ENCODE measurements around the gene KIAA2012.
A peak's percentile ranks its signal among the peaks of the same experiment; 100 is the strongest.

Gene KIAA2012

DNA sequence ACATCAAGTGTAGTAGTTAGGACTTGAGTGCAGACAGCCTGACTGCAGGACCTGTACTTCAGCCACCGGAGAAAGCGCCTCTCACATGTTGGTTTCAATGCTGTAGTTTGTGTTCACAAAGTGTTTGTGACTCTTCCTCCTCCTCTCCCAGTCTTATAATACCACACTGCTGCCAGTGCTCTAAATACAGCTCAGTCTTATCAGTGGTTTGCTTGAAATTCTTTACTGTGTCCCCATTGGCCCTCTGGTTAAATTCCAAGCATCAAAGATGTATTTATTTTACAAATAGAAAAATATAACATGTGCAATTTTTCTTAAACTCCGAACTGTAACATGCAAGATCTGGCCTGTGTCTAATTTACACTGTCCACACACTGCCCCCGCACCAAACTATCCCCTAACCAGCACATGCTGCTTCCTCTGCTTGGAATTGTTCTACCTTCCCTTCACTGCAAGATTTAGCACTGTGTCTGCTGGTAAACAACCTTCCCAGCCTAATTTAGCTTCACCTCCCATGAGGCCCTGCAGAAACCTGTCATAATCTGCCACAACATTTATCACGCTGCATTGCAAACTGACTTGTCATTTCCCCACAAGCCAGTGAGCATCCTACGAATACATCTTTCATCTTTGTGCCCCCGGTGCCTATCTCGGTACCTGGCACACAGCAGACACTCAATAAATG lies 88.2 kb downstream of the KIAA2012 start:
- Histone ChIP-seq H2AFZ (ENCODE audit: low read depth, low read length) (no peak overlapping the region), H3K79me2 (ENCODE audit: insufficient read depth, low read length) (no peaks in the 10 kb centered on the region), H3K36me3 (ENCODE audit: insufficient read depth, low read length) (no peaks in the 10 kb centered on the region), H4K20me1 (ENCODE audit: insufficient read depth, low read length) (no peaks in the 10 kb centered on the region), H3K27ac (ENCODE audit: low read length) (no peak overlapping the region), H3K4me1 (ENCODE audit: insufficient read depth, low read length) (no peaks in the 10 kb centered on the region), H3K9ac (ENCODE audit: low read depth, low read length) (no peak overlapping the region), H3K4me2 (ENCODE audit: insufficient read depth, low read length) (no peak overlapping the region), H3K4me3 (ENCODE audit: low read depth in 1 of 2, low read length in 2 of 2) (no peak overlapping the region), H3K9me3 (ENCODE audit: insufficient read depth, low read length, severe bottlenecking) (no peaks in the 10 kb centered on the region), H3K27me3 (ENCODE audit: insufficient read depth, low read length, poor library complexity) (peaks cover 5% of the 10 kb centered on the region)
- no peak for DNase-seq
- TF ChIP-seq, protein P1, sequence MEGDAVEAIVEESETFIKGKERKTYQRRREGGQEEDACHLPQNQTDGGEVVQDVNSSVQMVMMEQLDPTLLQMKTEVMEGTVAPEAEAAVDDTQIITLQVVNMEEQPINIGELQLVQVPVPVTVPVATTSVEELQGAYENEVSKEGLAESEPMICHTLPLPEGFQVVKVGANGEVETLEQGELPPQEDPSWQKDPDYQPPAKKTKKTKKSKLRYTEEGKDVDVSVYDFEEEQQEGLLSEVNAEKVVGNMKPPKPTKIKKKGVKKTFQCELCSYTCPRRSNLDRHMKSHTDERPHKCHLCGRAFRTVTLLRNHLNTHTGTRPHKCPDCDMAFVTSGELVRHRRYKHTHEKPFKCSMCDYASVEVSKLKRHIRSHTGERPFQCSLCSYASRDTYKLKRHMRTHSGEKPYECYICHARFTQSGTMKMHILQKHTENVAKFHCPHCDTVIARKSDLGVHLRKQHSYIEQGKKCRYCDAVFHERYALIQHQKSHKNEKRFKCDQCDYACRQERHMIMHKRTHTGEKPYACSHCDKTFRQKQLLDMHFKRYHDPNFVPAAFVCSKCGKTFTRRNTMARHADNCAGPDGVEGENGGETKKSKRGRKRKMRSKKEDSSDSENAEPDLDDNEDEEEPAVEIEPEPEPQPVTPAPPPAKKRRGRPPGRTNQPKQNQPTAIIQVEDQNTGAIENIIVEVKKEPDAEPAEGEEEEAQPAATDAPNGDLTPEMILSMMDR (IDR thresholded peaks at IDR 0.05; ENCODE audit: borderline replicate concordance, extremely low read depth, low read length, poor library complexity, severe bottlenecking), result no peak
- ATAC-seq (ENCODE audit: insufficient read depth, low read depth), result no peak

DNA sequence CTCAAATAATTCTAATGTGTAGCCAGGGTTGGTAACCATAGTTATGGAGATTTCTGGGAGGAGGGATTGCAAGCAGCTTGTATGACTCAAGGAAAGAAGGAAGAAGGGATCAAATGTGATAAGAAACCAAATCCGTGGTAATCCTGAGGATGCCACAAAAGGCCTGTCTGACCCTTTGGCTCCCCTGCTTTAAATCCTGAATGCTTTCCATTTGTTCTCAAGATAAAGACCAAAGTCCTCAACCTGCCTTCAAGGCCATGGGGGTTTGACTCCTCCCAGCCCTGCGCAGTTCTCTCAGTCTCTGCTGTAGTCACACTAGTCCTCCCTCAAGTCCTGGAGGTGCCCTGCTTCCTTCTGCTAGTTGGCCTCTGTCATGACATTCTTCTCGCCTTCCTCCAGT lies 91.4 kb downstream of the KIAA2012 start:
- no peak overlapping the region for H3K4me2 ChIP-seq (ENCODE audit: insufficient read depth, low read length)
- ATAC-seq (ENCODE audit: insufficient read depth, low read depth), result no peak
- no peaks in the 10 kb centered on the region for H3K36me3 ChIP-seq (ENCODE audit: insufficient read depth, low read length)
- H3K9me3 ChIP-seq (ENCODE audit: insufficient read depth, low read length, severe bottlenecking), result no peaks in the 10 kb centered on the region
- H2AFZ ChIP-seq (ENCODE audit: low read depth, low read length), result no peak overlapping the region
- no peaks in the 10 kb centered on the region for H3K4me1 ChIP-seq (ENCODE audit: insufficient read depth, low read length)
- H3K4me3 ChIP-seq (ENCODE audit: low read depth in 1 of 2, low read length in 2 of 2), result no peak overlapping the region
- H3K9ac ChIP-seq (ENCODE audit: low read depth, low read length), result no peak overlapping the region
- peaks cover 15% of the 10 kb centered on the region for H3K27me3 ChIP-seq (ENCODE audit: insufficient read depth, low read length, poor library complexity)
- no peaks in the 10 kb centered on the region; the same call in 1 of the 2 replicates for H4K20me1 ChIP-seq (ENCODE audit: insufficient read depth, low read length)
- no peak for DNase-seq
- H3K79me2 ChIP-seq (ENCODE audit: insufficient read depth, low read length), result no peaks in the 10 kb centered on the region
- H3K27ac ChIP-seq (ENCODE audit: low read length), result no peak overlapping the region
- TF ChIP-seq, protein P1 (IDR thresholded peaks at IDR 0.05; ENCODE audit: borderline replicate concordance, extremely low read depth, low read length, poor library complexity, severe bottlenecking), result no peak
- TF ChIP-seq EZH2 (IDR thresholded peaks at IDR 0.05; ENCODE audit: borderline replicate concordance, low read depth, low read length, severe bottlenecking), result no peak

DNA sequence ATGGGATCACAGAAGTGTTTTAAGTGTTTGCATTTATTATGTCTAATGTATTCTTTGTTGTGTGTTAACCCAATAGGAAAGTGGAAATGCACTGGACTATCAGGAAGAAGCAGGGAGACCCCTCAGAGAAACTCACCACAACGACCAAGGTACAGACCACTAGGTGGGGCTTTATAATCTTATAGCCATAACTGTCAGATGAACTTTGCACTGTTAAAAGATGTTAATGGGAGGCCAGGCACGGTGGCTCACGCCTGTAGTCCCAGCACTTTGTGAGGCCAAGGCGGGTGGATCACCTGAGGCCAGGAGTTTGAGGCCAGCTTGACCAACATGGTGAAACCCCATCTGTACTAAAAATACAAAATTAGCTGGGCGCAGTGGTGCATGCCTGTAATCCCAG lies 92.2 kb downstream of the KIAA2012 start:
- TF ChIP-seq, protein P1 (IDR thresholded peaks at IDR 0.05; ENCODE audit: borderline replicate concordance, extremely low read depth, low read length, poor library complexity, severe bottlenecking), result peak; percentile 13
- TF ChIP-seq EZH2 (IDR thresholded peaks at IDR 0.05; ENCODE audit: borderline replicate concordance, low read depth, low read length, severe bottlenecking), result no peak

More for the DNA sequence above, 92.2 kb downstream of the KIAA2012 start:
- Histone ChIP-seq H3K4me1 (ENCODE audit: insufficient read depth, low read length) (no peaks in the 10 kb centered on the region), H3K9ac (ENCODE audit: low read depth, low read length) (no peak overlapping the region), H4K20me1 (ENCODE audit: insufficient read depth, low read length) (no peaks in the 10 kb centered on the region; the same call in 1 of the 2 replicates), H2AFZ (ENCODE audit: low read depth, low read length) (no peak overlapping the region), H3K9me3 (ENCODE audit: insufficient read depth, low read length, severe bottlenecking) (no peaks in the 10 kb centered on the region), H3K36me3 (ENCODE audit: insufficient read depth, low read length) (no peaks in the 10 kb centered on the region), H3K27ac (ENCODE audit: low read length) (no peak overlapping the region), H3K79me2 (ENCODE audit: insufficient read depth, low read length) (no peaks in the 10 kb centered on the region), H3K4me3 (ENCODE audit: low read depth in 1 of 2, low read length in 2 of 2) (no peak overlapping the region), H3K4me2 (ENCODE audit: insufficient read depth, low read length) (no peak overlapping the region), H3K27me3 (ENCODE audit: insufficient read depth, low read length, poor library complexity) (peaks cover 15% of the 10 kb centered on the region)
- DNase-seq (no peak), ATAC-seq (ENCODE audit: insufficient read depth, low read depth) (no peak)

Data from DND-41 (cell line).